Ovary (tissue), 9 donors: ENCODE measurements around the gene TOMM20. TPM values are rescaled to one million over a fixed set of nuclear protein-coding genes. Genes with fewer than 3 reads are reported as not detected.

Source experiments
- DNase-seq, 5 donors: peaks; one replicate each; pipeline ENCODE4 v3.0.0-alpha.2; 2019 to 2020
- H3K27ac ChIP-seq, 2 donors: fragments of 200-600 bp; one replicate each; pipeline versions ENCODE4 v1.5.1 to v1.8.0; 2019 to 2022
- H3K27me3 ChIP-seq: fragments of 200-600 bp; one replicate; pipeline ENCODE4 v1.8.0; 2022
- H3K36me3 ChIP-seq: fragments of 200-600 bp; sonication (generic); one replicate; pipeline ENCODE4 v1.5.1; 2019
- H3K4me1 ChIP-seq: one replicate; pipeline ENCODE4 v1.8.1; 2013; ENCODE audit warnings: mild to moderate bottlenecking, moderate library complexity; ENCODE audit not compliant: insufficient read depth
- H3K4me3 ChIP-seq: fragments of 200-600 bp; sonication (generic); one replicate; pipeline ENCODE4 v1.5.1; 2017
- H3K9me3 ChIP-seq, 2 donors: fragments of 200-600 bp in 1 of 2; sonication (generic) in 1 of 2; one replicate each; pipeline versions ENCODE4 v1.5.1 to v1.8.1; 2013 to 2019; ENCODE audit warnings: mild to moderate bottlenecking in 1 of 2, moderate library complexity in 1 of 2
- CTCF ChIP-seq, 3 donors: fragments of 450-650 bp in 2 of 3; fragments of 200-600 bp in 1 of 3; IDR thresholded peaks; one replicate each; pipeline versions ENCODE4 v1.5.1 to v1.8.0; 2016 to 2022; ENCODE audit warnings: antibody characterized with exemption in 3 of 3, mild to moderate bottlenecking in 1 of 3
- EP300 ChIP-seq: sonication (generic); formaldehyde crosslinking; IDR thresholded peaks from one replicate; pipeline ENCODE4 v1.6.1; 2017; ENCODE audit warnings: antibody characterized with exemption
- POLR2A ChIP-seq: fragments of 450-650 bp; IDR thresholded peaks from one replicate; pipeline ENCODE4 v1.6.1; 2017; ENCODE audit warnings: antibody characterized with exemption, mild to moderate bottlenecking, moderate library complexity
- WGBS, 3 donors: extraction: QIAGEN DNeasy Blood & Tissue Kit in 1 of 3; methylation state at CpG; one replicate each; pipeline versions ENCODE4 v1.1.5 to v1.1.7; 2013 to 2017; 5-methylcytosine and 5-hydroxymethylcytosine counted together
- intact Hi-C, 4 donors: fragments of 100-400 bp; cut with DNase I; formaldehyde crosslinking; loops; one replicate each; pipeline versions ENCODE4 v1.11.0 to v1.15.1; 2022 to 2023
- polyA plus RNA-seq, 2 donors: library from polyadenylated mRNA; stranded (reverse); fragments of 200-250 nt in 1 of 2; fragments of 350-450 nt in 1 of 2; fragmentation: Illumina TruSeq in 1 of 2; extraction: RNeasy Lipid Tissue Mini Kit (QIAGEN cat#74804) in 1 of 2; gene quantifications; one replicate each; pipeline ENCODE4 v1.2.3, GENCODE V29; 2013 to 2014
- total RNA-seq, 7 donors: library from RNA; depleted of rRNA in 2 of 7; stranded (reverse); fragments of >200 nt in 2 of 7; fragmentation: NEBNext Ultra II Directional in 3 of 7; extraction: Animal tissue kit (Norgen Biotek cat#: 25700) in 3 of 7; gene quantifications; one replicate each; pipeline versions ENCODE4 v1.1.0 to v1.2.4, GENCODE V29; 2016 to 2023
- donor health status: DM: no; HTN: no; CAD: no; lungs with moderate emphysema.
- donor health status: DM: no; HTN: no; CAD: no.
- donor health status: Bipolar disorder and iron deficiency.
- donor health status: DM: yes; HTN: yes; CAD: no.
- donor health status: DM: no; HTN: no; CAD: no.
- donor health status: DM: yes; HTN: yes; CAD: no.

The TOMM20 gene
- total and polyA plus RNA-seq, 9 donors = 104 to 153 (median 120) TPM

- peaks cover 13% of the 10 kb centered on the region for H3K4me1 ChIP-seq
- intact Hi-C loops = loop anchor here in 2 of 4 donors (10.0 kb wide), 3 partner anchors 86 to 336 kb away; no protein-coding TSS in a partner anchor
- DNase-seq = no peak
These were observed 57.8 kb downstream of the TOMM20 start for GRCh38 chr1:235070819-235071218.

DNA sequence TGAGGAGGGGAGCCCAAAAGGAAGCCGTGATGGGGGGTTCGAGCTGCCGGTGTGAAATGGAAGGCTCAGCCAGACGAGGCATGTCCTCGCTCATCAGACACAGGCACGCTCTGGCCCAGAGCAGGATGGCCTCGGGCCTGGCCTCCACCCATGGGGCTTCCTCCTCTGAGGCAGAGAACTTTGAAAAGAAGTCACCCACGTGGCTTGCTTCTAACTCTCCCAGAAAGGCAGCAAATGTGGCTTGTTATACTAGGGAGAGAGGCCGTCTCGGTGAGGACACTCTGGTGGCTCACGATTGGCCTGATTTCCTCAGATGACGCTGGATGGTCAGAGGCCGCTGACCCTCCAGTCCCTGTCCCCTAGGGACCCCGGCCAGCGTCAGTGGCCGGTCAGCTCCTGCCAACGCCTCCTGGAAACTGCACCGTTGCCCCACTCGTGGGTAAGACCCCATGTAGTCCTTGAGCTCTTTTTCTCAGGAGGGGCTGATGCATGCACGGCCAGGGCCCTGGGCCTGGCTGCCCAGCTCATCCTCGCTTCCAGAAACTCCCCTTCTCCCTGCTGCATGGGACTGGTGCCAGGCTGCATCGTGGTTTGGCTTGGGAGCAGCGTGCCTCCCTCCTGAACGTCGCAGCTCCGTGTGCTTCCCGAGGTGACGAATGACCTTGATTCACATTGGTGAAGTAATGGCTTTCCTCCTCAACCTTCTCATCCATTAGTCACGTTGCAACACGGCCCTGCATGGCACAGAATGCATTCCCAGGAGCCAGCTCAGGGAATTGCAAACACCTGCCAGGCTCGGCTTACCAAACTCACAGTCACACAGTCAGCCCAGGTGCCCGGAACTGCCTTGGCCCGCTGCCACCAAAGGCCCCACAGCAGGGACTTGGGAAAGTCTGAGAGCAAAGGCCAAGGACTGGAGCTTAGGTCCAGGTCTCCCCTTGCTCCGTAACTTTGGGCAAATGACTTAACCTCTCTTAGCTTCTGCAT lies 58.8 kb downstream of the TOMM20 start:
- H3K27ac ChIP-seq = no peak overlapping the region
- no peaks in the 10 kb centered on the region for H3K9me3 ChIP-seq
- DNase-seq = peak in 2 of 5 donors; percentile 44 to 52
- no peaks in the 10 kb centered on the region for H3K36me3 ChIP-seq
- H3K27me3 ChIP-seq = no peaks in the 10 kb centered on the region
- intact Hi-C loops = loop anchor here in 3 of 4 donors (10.0 kb wide), 4 partner anchors 85 to 335 kb away; no protein-coding TSS in a partner anchor
- WGBS, 3 donors = 64 to 72% (median 68%) methylated on average over 34 of the region's 34 CpGs
- no peak overlapping the region for H3K4me3 ChIP-seq
- TF ChIP-seq EP300 = no peak
- peaks cover 7% of the 10 kb centered on the region for H3K4me1 ChIP-seq

More at GRCh38 chr1:235070819-235071218, 57.8 kb downstream of the TOMM20 start:
- H3K27me3 ChIP-seq = no peaks in the 10 kb centered on the region
- no peak overlapping the region for H3K27ac ChIP-seq
- H3K9me3 ChIP-seq = no peaks in the 10 kb centered on the region
- no peaks in the 10 kb centered on the region for H3K36me3 ChIP-seq
- TF ChIP-seq CTCF (IDR thresholded peaks at IDR 0.05) (no peak), POLR2A (no peak), EP300 (no peak)
- H3K4me3 ChIP-seq = no peak overlapping the region

DNA sequence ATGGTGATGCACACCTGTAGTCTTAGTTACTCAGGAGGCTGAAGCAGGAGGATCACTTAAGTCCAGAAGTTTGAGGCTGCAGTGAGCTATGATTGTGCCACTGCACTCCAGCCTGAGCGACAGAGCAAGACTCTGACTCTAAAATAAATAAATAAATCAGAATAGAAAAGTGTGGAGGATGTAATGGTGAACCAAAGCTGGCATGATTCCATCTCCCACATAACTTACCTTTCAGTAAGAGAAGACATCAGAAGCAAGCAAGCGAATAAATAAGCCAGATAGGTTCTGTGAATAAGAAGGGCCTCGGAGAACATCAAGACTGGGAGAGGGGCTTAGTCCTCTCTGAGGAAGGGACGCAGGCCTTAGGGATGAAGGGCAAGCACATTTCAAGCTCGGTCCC lies 59.5 kb downstream of the TOMM20 start:
- no peak overlapping the region for H3K27ac ChIP-seq
- no peaks in the 10 kb centered on the region for H3K9me3 ChIP-seq
- 94 to 97% (median 94%) methylated on average over 5 of the region's 5 CpGs for WGBS, 3 donors
- H3K36me3 ChIP-seq = no peaks in the 10 kb centered on the region
- no peak overlapping the region for H3K4me3 ChIP-seq
- H3K4me1 ChIP-seq = peaks cover 4% of the 10 kb centered on the region
- no peak for DNase-seq
- intact Hi-C loops = loop anchor here in 1 of 4 donors (10.0 kb wide), 1 partner anchor 94 kb away; no protein-coding TSS in a partner anchor
- TF ChIP-seq EP300 = no peak
- no peak for TF ChIP-seq POLR2A
- no peak for TF ChIP-seq CTCF (IDR thresholded peaks at IDR 0.05)
- no peaks in the 10 kb centered on the region for H3K27me3 ChIP-seq

- intact Hi-C loops = loop anchor here in 1 of 4 donors (10.0 kb wide), 1 partner anchor 94 kb away; no protein-coding TSS in a partner anchor
- TF ChIP-seq CTCF (IDR thresholded peaks at IDR 0.05) (no peak), POLR2A (no peak), EP300 (no peak)
- 75 to 78% (median 76%) methylated on average over 19 of the region's 19 CpGs for WGBS, 3 donors
- Histone ChIP-seq H3K9me3 (no peaks in the 10 kb centered on the region), H3K36me3 (no peaks in the 10 kb centered on the region), H3K4me1 (peaks cover 4% of the 10 kb centered on the region), H3K27ac (no peak overlapping the region), H3K27me3 (no peaks in the 10 kb centered on the region), H3K4me3 (no peak overlapping the region)
- no peak for DNase-seq
These were observed 60.2 kb downstream of the TOMM20 start for GRCh38 chr1:235068158-235069121.
